ENCODE data around the gene UBE2V1.
"Not testable (repeated sequence)": the region's sequence is repeated elsewhere in the genome, so short reads cannot be mapped to it uniquely, and the experiment has no call there.

The UBE2V1 gene

GRCh38 chr20:50067461-50067860 is 45.5 kb downstream of the UBE2V1 start:
- no peak overlapping the region for H3K4me3 Mint-ChIP-seq
- H3K9me3 Mint-ChIP-seq, result no peaks in the 10 kb centered on the region
- H3K27me3 Mint-ChIP-seq, result peaks cover 0 to 20% of the 10 kb centered on the region in 2 donors
- H3K36me3 Mint-ChIP-seq (ENCODE audit: insufficient read depth), result no peaks in the 10 kb centered on the region
- ATAC-seq (replicated peaks) (no peak), DNase-seq (no peak)
- peak overlapping the region in 1 of 2 donors; percentile 25 for H3K27ac Mint-ChIP-seq
- H3K4me1 Mint-ChIP-seq (ENCODE audit: low read depth in 2 of 2), result peaks cover 2 to 6% of the 10 kb centered on the region in 2 donors

- H3K27ac Mint-ChIP-seq, result peak overlapping the region in 1 of 2 donors; percentile 25
- peaks cover 0 to 20% of the 10 kb centered on the region in 2 donors for H3K27me3 Mint-ChIP-seq
- H3K9me3 Mint-ChIP-seq, result no peaks in the 10 kb centered on the region
- DNase-seq (no peak), ATAC-seq (replicated peaks) (no peak)
- no peaks in the 10 kb centered on the region for H3K36me3 Mint-ChIP-seq (ENCODE audit: insufficient read depth)
- H3K4me1 Mint-ChIP-seq (ENCODE audit: low read depth in 2 of 2), result peaks cover 2 to 6% of the 10 kb centered on the region in 2 donors
- H3K4me3 Mint-ChIP-seq, result no peak overlapping the region
These were observed 45.9 kb downstream of the UBE2V1 start for GRCh38 chr20:50067018-50067417.

GRCh38 chr20:50066161-50066834 is 46.7 kb downstream of the UBE2V1 start:
- Mint-ChIP-seq H3K36me3 (ENCODE audit: insufficient read depth) (no peaks in the 10 kb centered on the region), H3K27me3 (peaks cover 0 to 20% of the 10 kb centered on the region in 2 donors), H3K9me3 (no peaks in the 10 kb centered on the region), H3K4me1 (ENCODE audit: low read depth in 2 of 2) (peaks cover 2% of the 10 kb centered on the region in 2 donors), H3K27ac (no peak overlapping the region), H3K4me3 (no peak overlapping the region)
- ATAC-seq (replicated peaks), result no peak
- no peak for DNase-seq

DNA sequence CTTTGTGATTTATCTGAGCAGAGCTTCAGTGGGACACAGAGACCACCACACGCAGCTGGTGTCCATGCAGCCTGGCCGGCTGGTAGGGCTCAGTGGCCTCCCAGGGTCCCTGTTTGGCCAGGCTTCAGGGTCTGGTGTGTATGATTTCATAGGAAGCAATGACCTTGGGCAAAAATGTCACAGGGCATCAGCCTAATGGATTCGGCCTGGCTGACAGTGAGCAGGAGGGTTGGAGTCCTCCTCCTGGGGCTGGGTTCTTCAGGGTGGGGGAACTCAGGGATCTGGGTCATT is 47.7 kb downstream of the UBE2V1 start:
- Mint-ChIP-seq H3K27ac (no peak overlapping the region), H3K4me1 (ENCODE audit: low read depth in 2 of 2) (no peaks in the 10 kb centered on the region), H3K27me3 (peaks cover 0 to 25% of the 10 kb centered on the region in 2 donors), H3K36me3 (ENCODE audit: insufficient read depth) (no peaks in the 10 kb centered on the region), H3K9me3 (no peaks in the 10 kb centered on the region), H3K4me3 (no peak overlapping the region)
- no peak for ATAC-seq (replicated peaks)
- no peak for DNase-seq

GRCh38 chr20:50063763-50064162 is 49.2 kb downstream of the UBE2V1 start:
- not testable (repeated sequence) for ATAC-seq (replicated peaks); H3K27ac Mint-ChIP-seq; H3K9me3 Mint-ChIP-seq; H3K36me3 Mint-ChIP-seq (ENCODE audit: insufficient read depth); H3K4me3 Mint-ChIP-seq; DNase-seq; H3K4me1 Mint-ChIP-seq (ENCODE audit: low read depth in 2 of 2)
- peaks cover 0 to 17% of the 10 kb centered on the region in 2 donors for H3K27me3 Mint-ChIP-seq

GRCh38 chr20:50062006-50062838 is 50.7 kb downstream of the UBE2V1 start:
- no peaks in the 10 kb centered on the region for H3K9me3 Mint-ChIP-seq
- H3K4me1 Mint-ChIP-seq (ENCODE audit: low read depth in 2 of 2), result no peaks in the 10 kb centered on the region
- ATAC-seq (replicated peaks), result no peak
- no peak for DNase-seq
- H3K4me3 Mint-ChIP-seq, result no peak overlapping the region
- peaks cover 0 to 12% of the 10 kb centered on the region in 2 donors for H3K27me3 Mint-ChIP-seq
- no peaks in the 10 kb centered on the region for H3K36me3 Mint-ChIP-seq (ENCODE audit: insufficient read depth)
- no peak overlapping the region for H3K27ac Mint-ChIP-seq

DNA sequence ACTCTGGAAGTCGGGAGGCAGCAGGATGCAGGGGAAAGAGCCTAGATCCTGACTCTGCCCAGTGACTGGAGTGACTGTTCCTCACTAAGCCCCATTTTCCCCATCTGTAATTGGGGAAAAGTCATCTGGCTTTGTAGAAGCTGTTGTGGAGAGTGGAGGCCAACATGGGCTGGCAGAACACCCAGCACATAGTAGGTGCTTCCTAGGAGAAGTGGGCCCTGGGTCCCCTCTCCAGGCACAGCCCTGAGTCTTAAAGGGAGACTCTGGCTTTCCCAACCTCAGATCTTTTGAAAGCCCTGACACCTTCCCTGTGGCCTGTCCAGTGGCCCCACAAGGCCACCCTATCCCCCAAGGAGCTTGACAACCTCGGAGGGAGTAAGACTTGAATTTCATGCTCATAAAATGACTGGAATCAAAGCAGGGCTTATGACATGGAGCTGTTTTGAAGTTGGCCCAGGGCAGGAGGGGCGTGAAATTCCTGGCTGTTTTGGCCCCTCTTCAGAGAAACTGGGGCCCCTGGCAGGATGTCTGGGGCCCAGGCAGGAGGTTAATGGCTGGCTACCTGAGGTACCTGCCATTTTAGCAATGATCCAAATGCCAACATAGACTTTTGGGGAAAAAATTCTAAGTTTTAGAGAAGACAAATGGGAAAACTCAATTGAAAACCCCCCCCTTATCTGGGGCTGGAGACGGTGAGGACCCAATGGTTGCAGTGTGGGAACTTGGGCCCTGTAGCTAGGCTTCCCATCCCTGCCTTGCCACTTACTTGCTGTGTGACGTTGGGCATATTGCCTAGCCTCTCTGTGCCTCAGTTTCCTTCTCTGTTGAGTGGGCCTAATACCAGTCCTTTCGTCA is 51.6 kb downstream of the UBE2V1 start:
- H3K27ac Mint-ChIP-seq, result no peak overlapping the region
- DNase-seq, result no peak
- no peak for ATAC-seq (replicated peaks)
- H3K4me1 Mint-ChIP-seq (ENCODE audit: low read depth in 2 of 2), result no peaks in the 10 kb centered on the region
- H3K36me3 Mint-ChIP-seq (ENCODE audit: insufficient read depth), result no peaks in the 10 kb centered on the region
- H3K4me3 Mint-ChIP-seq, result no peak overlapping the region
- H3K9me3 Mint-ChIP-seq, result no peaks in the 10 kb centered on the region
- peaks cover 0 to 15% of the 10 kb centered on the region in 2 donors for H3K27me3 Mint-ChIP-seq

GRCh38 chr20:50058662-50059402 is 54.1 kb downstream of the UBE2V1 start:
- no peak for DNase-seq
- Mint-ChIP-seq H3K27me3 (peaks cover 0 to 21% of the 10 kb centered on the region in 2 donors), H3K4me3 (no peak overlapping the region), H3K9me3 (no peaks in the 10 kb centered on the region), H3K27ac (no peak overlapping the region), H3K36me3 (ENCODE audit: insufficient read depth) (no peaks in the 10 kb centered on the region), H3K4me1 (ENCODE audit: low read depth in 2 of 2) (no peaks in the 10 kb centered on the region)
- ATAC-seq (replicated peaks), result no peak

- no peaks in the 10 kb centered on the region for H3K9me3 Mint-ChIP-seq
- no peak overlapping the region for H3K27ac Mint-ChIP-seq
- no peak for DNase-seq
- no peaks in the 10 kb centered on the region for H3K4me1 Mint-ChIP-seq (ENCODE audit: low read depth in 2 of 2)
- H3K27me3 Mint-ChIP-seq, result peaks cover 0 to 28% of the 10 kb centered on the region in 2 donors
- H3K4me3 Mint-ChIP-seq, result no peak overlapping the region
- no peaks in the 10 kb centered on the region for H3K36me3 Mint-ChIP-seq (ENCODE audit: insufficient read depth)
- ATAC-seq (replicated peaks), result no peak
These were observed 55.3 kb downstream of the UBE2V1 start for GRCh38 chr20:50057714-50058053.

DNA sequence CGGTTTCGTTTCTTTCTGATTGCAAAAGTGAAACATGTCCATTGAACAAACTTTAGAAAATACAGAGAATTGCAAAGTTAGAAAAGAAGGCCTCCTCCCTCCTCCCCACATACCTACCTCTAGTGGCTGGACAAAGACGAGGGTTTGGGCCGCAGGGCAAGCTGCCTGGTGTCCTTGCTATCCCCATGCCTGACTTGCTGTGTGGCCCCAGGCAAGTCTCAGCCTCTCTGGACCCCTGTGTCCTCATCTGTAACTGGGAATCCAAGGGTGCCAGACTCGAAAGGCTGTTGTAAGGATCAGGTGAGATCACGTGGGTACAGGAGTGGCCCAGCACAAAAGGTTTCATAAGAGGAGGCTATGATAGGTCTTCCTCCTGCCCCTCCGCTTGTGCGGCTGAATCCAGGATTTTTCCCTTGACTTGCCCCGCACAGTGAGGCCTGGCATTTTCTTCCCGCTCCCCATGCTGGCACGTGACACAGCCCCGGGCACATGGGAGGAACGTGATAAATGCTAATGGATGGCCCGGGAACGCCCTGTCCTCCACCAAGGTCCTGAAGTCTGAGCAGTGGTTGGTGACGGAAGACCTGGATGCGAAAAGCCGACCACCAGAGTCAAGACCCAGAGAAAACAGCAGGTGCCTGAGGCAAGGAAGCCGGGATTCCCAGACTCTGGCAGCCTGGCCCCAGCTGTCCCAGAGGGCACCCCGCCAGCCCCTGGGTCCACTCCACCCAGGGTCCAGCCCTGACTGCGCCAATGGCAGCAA is 55.8 kb downstream of the UBE2V1 start:
- Mint-ChIP-seq H3K9me3 (no peaks in the 10 kb centered on the region), H3K4me3 (no peak overlapping the region), H3K4me1 (ENCODE audit: low read depth in 2 of 2) (no peaks in the 10 kb centered on the region), H3K27me3 (peaks cover 0 to 28% of the 10 kb centered on the region in 2 donors), H3K36me3 (ENCODE audit: insufficient read depth) (no peaks in the 10 kb centered on the region), H3K27ac (no peak overlapping the region)
- no peak for ATAC-seq (replicated peaks)
- DNase-seq, result no peak

GRCh38 chr20:50056408-50056926 is 56.5 kb downstream of the UBE2V1 start:
- ATAC-seq (replicated peaks) (no peak), DNase-seq (no peak)
- Mint-ChIP-seq H3K27ac (no peak overlapping the region), H3K4me1 (ENCODE audit: low read depth in 2 of 2) (no peaks in the 10 kb centered on the region), H3K36me3 (ENCODE audit: insufficient read depth) (no peaks in the 10 kb centered on the region), H3K9me3 (no peaks in the 10 kb centered on the region), H3K4me3 (no peak overlapping the region), H3K27me3 (peaks cover 0 to 28% of the 10 kb centered on the region in 2 donors)

- H3K4me1 Mint-ChIP-seq (ENCODE audit: low read depth in 2 of 2), result no peaks in the 10 kb centered on the region
- peaks cover 0 to 26% of the 10 kb centered on the region in 2 donors for H3K27me3 Mint-ChIP-seq
- no peaks in the 10 kb centered on the region for H3K9me3 Mint-ChIP-seq
- H3K36me3 Mint-ChIP-seq (ENCODE audit: insufficient read depth), result no peaks in the 10 kb centered on the region
- no peak overlapping the region for H3K27ac Mint-ChIP-seq
- no peak for ATAC-seq (replicated peaks)
- DNase-seq, result no peak
- H3K4me3 Mint-ChIP-seq, result no peak overlapping the region
These were observed 57.3 kb downstream of the UBE2V1 start for GRCh38 chr20:50055524-50056083.
